Measurements from ENCODE around the gene PRG2.
"Not testable (repeated sequence)": the region's sequence is repeated elsewhere in the genome, so short reads cannot be mapped to it uniquely, and the experiment has no call there.

The PRG2 gene

DNA sequence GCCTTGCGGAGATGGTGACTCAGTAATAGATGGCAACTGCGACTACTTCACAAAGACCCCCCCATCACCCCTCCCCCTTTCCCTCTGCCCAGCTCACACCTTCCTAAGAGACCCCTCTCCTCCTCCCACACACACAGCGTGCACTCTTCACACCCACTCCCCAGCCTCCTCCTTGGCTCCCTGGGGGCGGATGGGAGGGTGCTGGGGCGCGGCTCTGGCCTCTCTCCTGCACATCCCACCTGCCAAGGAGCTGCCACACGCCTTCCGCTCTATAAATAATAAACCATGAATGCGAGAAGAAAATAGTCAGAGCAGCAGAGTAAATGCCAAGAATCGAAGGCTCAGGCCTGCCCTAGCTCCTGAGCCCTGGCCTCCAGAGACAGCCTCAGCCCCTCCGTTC, 47.7 kb downstream of the PRG2 start:
- no peak for DNase-seq

DNA sequence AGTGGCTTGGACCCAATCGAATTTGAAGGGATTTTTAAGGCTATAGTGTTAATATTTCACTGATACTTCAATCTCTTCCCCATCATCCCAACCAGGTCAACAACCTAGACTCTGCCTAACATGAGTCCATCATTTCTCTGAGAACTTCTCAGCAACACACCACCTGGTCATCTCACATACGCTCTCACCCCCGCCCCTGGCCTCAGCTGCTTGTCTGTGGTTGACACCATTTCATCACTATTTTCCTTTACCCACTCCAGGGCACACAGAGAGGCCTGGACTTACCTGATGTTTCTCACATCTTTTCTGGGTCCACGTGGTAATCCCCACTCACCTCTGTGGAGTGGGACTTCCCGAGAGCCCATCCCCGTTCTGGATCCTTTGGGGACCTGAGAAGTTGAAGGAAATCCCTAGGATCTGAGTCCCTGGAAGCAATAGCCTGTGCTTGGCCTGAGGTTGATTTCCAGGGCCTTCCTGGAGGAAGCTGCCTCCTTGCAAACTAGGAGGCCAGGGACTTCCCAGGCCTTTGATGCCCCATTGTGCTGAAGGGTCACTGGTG, 49.1 kb downstream of the PRG2 start:
- no peak for DNase-seq

- no peak for DNase-seq
Observed at GRCh38 chr11:57340039-57340615, 50.3 kb downstream of the PRG2 start.

GRCh38 chr11:57339328-57339727, 51.1 kb downstream of the PRG2 start:
- DNase-seq, result no peak

DNA sequence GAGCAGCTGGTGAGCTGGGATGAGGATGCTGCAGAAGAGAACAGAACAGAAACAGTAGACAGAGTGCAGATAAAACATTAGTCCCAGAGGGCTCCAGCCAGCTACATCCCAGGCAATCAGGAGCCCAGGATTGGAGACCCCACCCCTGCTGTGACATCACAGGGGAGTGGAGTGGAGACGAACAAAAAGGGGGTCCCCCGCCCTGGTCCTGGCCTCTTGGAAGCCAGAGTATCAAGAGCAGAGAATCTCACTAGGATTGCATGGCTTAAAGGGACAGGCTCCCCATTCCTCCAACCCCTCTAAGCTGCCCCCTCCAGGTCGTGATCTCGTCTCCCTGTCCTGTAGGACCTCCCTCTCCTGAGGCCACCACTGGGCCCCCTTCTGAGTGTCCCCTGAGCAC, 52.3 kb downstream of the PRG2 start, which contains the start of gene P2RX3:
P2RX3 (plus strand) TSS at position 211 of the 400 bp plus-strand sequence. CDS start 199 bp downstream, outside the sequence.
- DNase-seq, result no peak

DNA sequence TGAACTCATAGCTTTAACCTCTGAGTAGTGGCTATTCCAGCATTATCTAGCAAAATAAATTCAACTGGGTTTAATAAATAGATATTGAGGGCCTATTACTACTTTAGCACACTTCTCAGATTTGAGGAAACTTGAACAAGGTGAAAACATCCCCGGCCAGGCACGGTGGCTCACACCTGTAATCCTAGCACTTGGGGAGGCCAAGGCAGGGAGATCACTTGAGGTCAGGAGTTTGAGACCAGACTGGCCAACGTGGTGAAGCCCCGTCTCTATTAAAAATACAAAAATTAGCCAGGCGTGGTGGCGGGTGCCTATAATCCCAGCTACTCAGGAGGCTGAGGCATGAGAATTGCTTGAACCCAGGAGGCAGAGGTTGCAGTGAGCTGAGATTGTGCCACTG, 53.6 kb downstream of the PRG2 start:
- not testable (repeated sequence) for DNase-seq
